CD4-positive, alpha-beta memory T cell (primary cell): ENCODE results near the gene NEO1. TPM values are rescaled to one million over a fixed set of nuclear protein-coding genes. Genes with fewer than 3 reads are reported as not detected.

ENCODE experiments used
- CTCF ChIA-PET: fragments of 350-600 bp; sonication (Branson Sonifier 250); formaldehyde crosslinking; loops from one replicate; lab custom pipeline; 2021; ENCODE audit warnings: inconsistent platforms; ENCODE audit not compliant: partially characterized antibody; lab: Charles Lee
- POLR2A ChIA-PET: fragments of 350-600 bp; sonication (Branson Sonifier 250); formaldehyde crosslinking; loops from one replicate; lab custom pipeline; 2021; ENCODE audit not compliant: partially characterized antibody; lab: Charles Lee
- DNase-seq, 5 donors: peaks; one replicate each; pipeline versions ENCODE4 v3.0.0 to v3.0.0-alpha.2; 2020 to 2022; ENCODE audit warnings: mixed read lengths in 1 of 5
- H3K27ac ChIP-seq: one replicate; pipeline ENCODE4 v1.7.0; 2013; ENCODE audit warnings: low read depth, low read length
- H3K27me3 ChIP-seq: 2 replicates; pipeline ENCODE4 v1.7.0; 2013; ENCODE audit warnings: mild to moderate bottlenecking, low read length, moderate library complexity; ENCODE audit not compliant: insufficient read depth
- H3K36me3 ChIP-seq: 2 replicates; pipeline ENCODE4 v1.7.0; 2013; ENCODE audit warnings: mild to moderate bottlenecking, low read length, moderate library complexity; ENCODE audit not compliant: insufficient read depth
- H3K4me1 ChIP-seq: 2 replicates; pipeline ENCODE4 v1.7.0; 2013; ENCODE audit warnings: mild to moderate bottlenecking, low read length, moderate library complexity; ENCODE audit not compliant: insufficient read depth
- H3K4me3 ChIP-seq, 2 donors: one replicate each; pipeline ENCODE4 v1.7.0; 2013; ENCODE audit warnings: low read length in 2 of 2, mild to moderate bottlenecking in 1 of 2
- H3K9me3 ChIP-seq, 2 donors: one replicate each; pipeline ENCODE4 v1.7.0; 2013; ENCODE audit warnings: low read length in 2 of 2, control low read depth in 1 of 2; ENCODE audit not compliant: control insufficient read depth in 1 of 2
- H3K27ac Mint-ChIP-seq, 7 donors: one replicate each; pipeline ENCODE4 v1.8.0; 2020 to 2021; ENCODE audit warnings: mixed read lengths in 7 of 7, mild to moderate bottlenecking in 6 of 7, inconsistent platforms in 3 of 7, moderate library complexity in 3 of 7
- H3K27me3 Mint-ChIP-seq, 2 donors: one replicate each; pipeline ENCODE4 v1.8.0; 2020 to 2021; ENCODE audit warnings: mixed read lengths in 2 of 2
- H3K36me3 Mint-ChIP-seq, 2 donors: one replicate each; pipeline ENCODE4 v1.8.0; 2020 to 2021; ENCODE audit warnings: mixed read lengths in 2 of 2, inconsistent platforms in 1 of 2, mild to moderate bottlenecking in 1 of 2
- H3K4me1 Mint-ChIP-seq, 4 donors: one replicate each; pipeline ENCODE4 v1.8.0; 2020 to 2021; ENCODE audit warnings: mixed read lengths in 4 of 4, mild to moderate bottlenecking in 1 of 4
- H3K4me3 Mint-ChIP-seq, 8 donors: one replicate each; pipeline ENCODE4 v1.8.0; 2020 to 2021; ENCODE audit warnings: mixed read lengths in 8 of 8, mild to moderate bottlenecking in 7 of 8, moderate library complexity in 6 of 8, inconsistent platforms in 3 of 8
- H3K9me3 Mint-ChIP-seq, 8 donors: one replicate each; pipeline ENCODE4 v1.8.0; 2020 to 2021; ENCODE audit warnings: mixed read lengths in 8 of 8, mild to moderate bottlenecking in 5 of 8, inconsistent platforms in 3 of 8, moderate library complexity in 1 of 8
- intact Hi-C: fragments of 100-400 bp; cut with micrococcal nuclease; formaldehyde crosslinking; loops from one replicate; pipeline ENCODE4 v1.15.1; 2023
- polyA plus RNA-seq, 2 donors: library from polyadenylated mRNA; unstranded; fragments of 300-500 nt; fragmentation: Illumina TruSeq; gene quantifications; one replicate each; pipeline ENCODE4 v1.2.3, GENCODE V29; 2021
- total RNA-seq, 2 experiments: library from RNA; stranded (reverse); gene quantifications; one replicate each; pipeline ENCODE4 v1.2.3, GENCODE V29; 2021

Gene NEO1
- total and polyA plus RNA-seq, 4 experiments from 2014 or later, result 1.9 to 15.7 (median 9.3) TPM

DNA sequence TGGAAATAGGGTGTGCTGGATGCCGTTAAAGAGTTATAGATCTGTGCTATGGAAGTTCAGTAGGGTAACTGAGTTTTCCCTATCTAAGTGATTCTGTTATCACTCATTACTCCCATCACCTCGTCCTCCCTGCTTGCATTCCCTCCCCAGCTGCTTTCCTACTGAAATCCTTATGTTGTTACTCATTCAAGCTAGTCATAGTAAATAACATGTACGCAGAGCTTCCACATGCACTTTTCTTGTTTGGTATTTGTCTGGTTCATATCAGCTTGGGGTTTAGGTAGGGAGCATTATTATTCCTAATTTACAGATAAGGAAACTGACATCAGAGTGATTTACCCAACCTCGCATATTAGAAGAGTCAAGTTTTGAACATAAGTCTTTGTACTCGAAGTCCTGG, 181.4 kb downstream of the NEO1 start:
- POLR2A ChIA-PET, result no interaction called here
- no peak overlapping the region for H3K4me3 ChIP-seq
- no peaks in the 10 kb centered on the region for H3K27me3 ChIP-seq
- no peaks in the 10 kb centered on the region for H3K36me3 ChIP-seq
- Mint-ChIP-seq H3K4me3 (no peak overlapping the region), H3K4me1 (no peaks in the 10 kb centered on the region), H3K36me3 (peaks cover 10 to 12% of the 10 kb centered on the region in 2 donors), H3K27me3 (no peaks in the 10 kb centered on the region), H3K9me3 (peaks cover 0 to 7% (median 2%) of the 10 kb centered on the region in 8 donors), H3K27ac (peak overlapping the region in 1 of 7 donors; percentile 19)
- intact Hi-C loops, result no loop called here
- CTCF ChIA-PET, result interaction anchor here (1.4 kb wide), 1 partner anchor 39 kb away, joined by 3 read pairs; no protein-coding TSS in a partner anchor
- H3K9me3 ChIP-seq, result no peaks in the 10 kb centered on the region
- H3K27ac ChIP-seq, result no peak overlapping the region
- DNase-seq, result no peak
- H3K4me1 ChIP-seq, result no peaks in the 10 kb centered on the region

DNA sequence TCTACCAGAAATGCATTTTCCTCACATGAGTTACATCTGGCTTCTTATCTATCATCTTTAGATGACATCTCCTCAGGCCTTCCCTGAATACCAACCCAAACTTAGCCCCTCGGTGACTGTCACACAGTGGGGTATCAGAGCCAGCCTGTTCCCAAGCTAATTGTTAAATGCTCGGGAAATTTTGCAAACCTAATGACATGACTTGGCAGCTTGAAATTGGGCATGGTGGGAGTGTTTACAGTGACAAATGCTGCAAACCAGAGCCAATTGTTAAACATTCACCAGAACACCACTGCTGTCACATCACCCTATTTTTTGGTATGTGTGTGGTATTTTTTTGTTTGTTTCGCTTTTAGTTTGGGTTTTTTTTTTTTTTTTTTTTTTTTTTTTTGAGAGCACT, 185.6 kb downstream of the NEO1 start:
- Mint-ChIP-seq H3K27me3 (no peaks in the 10 kb centered on the region), H3K9me3 (no peaks in the 10 kb centered on the region), H3K4me3 (no peak overlapping the region), H3K4me1 (no peaks in the 10 kb centered on the region), H3K27ac (peak overlapping the region in 1 of 7 donors; percentile 57), H3K36me3 (peaks cover 0 to 3% of the 10 kb centered on the region in 2 donors)
- H3K4me1 ChIP-seq, result no peaks in the 10 kb centered on the region
- no peak overlapping the region for H3K4me3 ChIP-seq
- H3K36me3 ChIP-seq, result no peaks in the 10 kb centered on the region
- POLR2A ChIA-PET, result no interaction called here
- no peaks in the 10 kb centered on the region for H3K27me3 ChIP-seq
- no peak overlapping the region for H3K27ac ChIP-seq
- intact Hi-C loops, result no loop called here
- no peaks in the 10 kb centered on the region for H3K9me3 ChIP-seq
- DNase-seq, result no peak
- CTCF ChIA-PET, result interaction anchor here (0.7 to 1.6 kb wide), 4 partner anchors 8 to 462 kb away, joined by 3 to 4 read pairs (median 4); no protein-coding TSS in a partner anchor

DNA sequence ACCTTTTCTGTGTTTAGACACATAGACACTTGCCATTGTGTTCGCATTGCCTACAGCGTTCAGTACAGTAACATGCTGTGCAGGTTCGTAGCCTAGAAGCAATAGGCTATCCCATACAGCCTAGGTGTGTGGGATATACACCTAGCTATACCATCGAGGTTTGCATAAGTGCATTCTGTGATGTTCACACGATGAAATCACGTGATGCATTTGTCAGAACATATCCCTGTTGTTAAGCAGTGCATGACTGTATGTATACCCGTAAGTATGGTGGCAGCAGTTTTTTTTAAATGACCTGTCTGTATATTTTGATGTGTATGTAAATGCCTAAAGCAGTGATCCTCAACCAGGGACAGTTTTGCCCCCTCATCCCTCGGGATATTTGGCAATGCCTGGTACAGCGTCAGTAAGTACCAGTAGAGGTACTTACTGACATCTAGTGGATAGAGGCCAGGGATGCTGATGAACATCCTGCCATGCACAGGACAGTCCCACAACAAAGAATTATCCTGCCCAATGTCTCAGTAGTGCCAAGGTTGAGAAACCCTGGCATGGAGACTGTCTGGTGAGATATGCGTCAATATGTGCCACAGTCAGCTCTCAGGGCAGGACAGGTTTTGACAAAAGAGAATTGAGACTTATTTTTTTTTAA, 187.4 kb downstream of the NEO1 start:
- Histone ChIP-seq H3K4me1 (no peaks in the 10 kb centered on the region), H3K27me3 (no peaks in the 10 kb centered on the region), H3K4me3 (no peak overlapping the region), H3K27ac (no peak overlapping the region), H3K9me3 (no peaks in the 10 kb centered on the region), H3K36me3 (no peaks in the 10 kb centered on the region)
- Mint-ChIP-seq H3K9me3 (no peaks in the 10 kb centered on the region), H3K4me1 (no peaks in the 10 kb centered on the region), H3K4me3 (no peak overlapping the region), H3K27me3 (no peaks in the 10 kb centered on the region), H3K36me3 (peaks cover 3 to 7% of the 10 kb centered on the region in 2 donors), H3K27ac (peak overlapping the region in 3 of 7 donors; percentile 44 to 64 (median 54))
- ChIA-PET POLR2A (no interaction called here), CTCF (interaction anchor here (0.7 to 4.6 kb wide), 4 partner anchors 12 to 460 kb away, joined by 3 to 54 read pairs (median 4); no protein-coding TSS in a partner anchor)
- intact Hi-C loops, result loop anchor here (2.0 to 5.0 kb wide), 2 partner anchors 25 to 187 kb away; partner anchors contain the start of gene NEO1
- no peak for DNase-seq

DNA sequence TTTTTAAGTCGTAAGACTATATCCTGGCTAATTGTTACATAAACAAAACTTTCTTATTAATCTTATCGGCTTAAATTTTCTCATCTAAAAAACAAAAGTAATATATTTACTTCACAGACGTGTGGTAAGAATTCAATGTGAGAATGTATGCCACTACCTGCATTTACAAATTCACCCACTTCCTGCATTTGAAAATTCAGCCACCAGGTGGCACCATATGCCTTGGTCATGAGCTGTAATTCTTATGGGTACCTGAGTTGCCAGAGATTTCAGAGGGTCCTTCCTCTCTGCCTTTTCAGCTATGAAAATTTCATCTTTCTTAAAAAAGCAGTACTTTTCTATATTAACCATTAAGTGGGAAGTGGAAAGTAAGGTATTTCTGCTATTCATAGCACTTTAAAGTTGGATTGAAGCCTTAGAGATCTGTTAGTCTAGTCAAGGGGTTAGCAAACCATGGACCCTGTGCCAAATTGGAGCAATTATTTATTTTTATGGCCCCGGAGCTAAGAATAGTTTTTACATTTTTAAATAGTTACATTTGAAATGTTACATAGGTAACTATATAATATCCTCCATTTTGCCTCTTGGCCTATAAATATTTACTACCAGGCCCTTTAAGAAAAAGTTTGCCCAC, 188.7 kb downstream of the NEO1 start:
- Histone ChIP-seq H3K27me3 (no peaks in the 10 kb centered on the region), H3K9me3 (no peaks in the 10 kb centered on the region), H3K36me3 (no peaks in the 10 kb centered on the region), H3K27ac (no peak overlapping the region), H3K4me1 (no peaks in the 10 kb centered on the region), H3K4me3 (no peak overlapping the region)
- DNase-seq, result peak; percentile 56 to 72 (median 67)
- H3K4me3 Mint-ChIP-seq, result no peak overlapping the region
- no peaks in the 10 kb centered on the region for H3K9me3 Mint-ChIP-seq
- POLR2A ChIA-PET, result no interaction called here
- no peak overlapping the region for H3K27ac Mint-ChIP-seq
- peaks cover 7 to 8% of the 10 kb centered on the region in 2 donors for H3K36me3 Mint-ChIP-seq
- no peaks in the 10 kb centered on the region for H3K27me3 Mint-ChIP-seq
- H3K4me1 Mint-ChIP-seq, result no peaks in the 10 kb centered on the region
- CTCF ChIA-PET, result interaction anchor here (0.7 to 12.3 kb wide), 23 partner anchors 8 to 1239 kb away, joined by 3 to 91 read pairs (median 4); no protein-coding TSS in a partner anchor
- intact Hi-C loops, result loop anchor here (1.0 to 5.0 kb wide), 5 partner anchors 24 to 395 kb away; partner anchors contain the start of gene NEO1

DNA sequence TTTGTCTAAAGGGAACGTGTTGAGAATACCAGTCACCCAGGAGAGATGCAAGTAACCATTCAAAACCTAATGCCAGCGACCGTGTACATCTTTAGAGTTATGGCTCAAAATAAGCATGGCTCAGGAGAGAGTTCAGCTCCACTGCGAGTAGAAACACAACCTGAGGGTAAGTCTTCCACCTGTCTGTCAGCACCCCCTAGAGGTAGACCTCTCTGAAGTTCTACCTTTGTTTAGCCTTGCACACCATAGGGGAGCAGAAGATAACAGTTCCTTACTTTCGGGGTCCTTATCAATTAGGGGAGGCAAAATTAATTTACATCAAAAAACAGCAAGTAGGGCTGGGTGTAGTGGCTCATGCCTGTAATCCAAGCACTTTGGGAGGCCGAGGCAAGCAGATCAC, 192.1 kb downstream of the NEO1 start:
- Mint-ChIP-seq H3K27ac (no peak overlapping the region), H3K4me1 (no peaks in the 10 kb centered on the region), H3K27me3 (no peaks in the 10 kb centered on the region), H3K36me3 (peaks cover 10 to 21% of the 10 kb centered on the region in 2 donors), H3K4me3 (no peak overlapping the region), H3K9me3 (no peaks in the 10 kb centered on the region)
- intact Hi-C loops, result loop anchor here (5.0 kb wide), 1 partner anchor 192 kb away; the partner anchor contains the start of gene NEO1
- no peaks in the 10 kb centered on the region for H3K4me1 ChIP-seq
- H3K9me3 ChIP-seq, result no peaks in the 10 kb centered on the region
- POLR2A ChIA-PET, result no interaction called here
- no peak overlapping the region for H3K4me3 ChIP-seq
- no peak overlapping the region for H3K27ac ChIP-seq
- H3K36me3 ChIP-seq, result no peaks in the 10 kb centered on the region
- DNase-seq, result peak in 3 of 5 donors; percentile 14 to 32 (median 16)
- CTCF ChIA-PET, result interaction anchor here (1.2 to 12.3 kb wide), 3 partner anchors 20 to 522 kb away, joined by 4 to 91 read pairs (median 54); no protein-coding TSS in a partner anchor
- no peaks in the 10 kb centered on the region for H3K27me3 ChIP-seq

DNA sequence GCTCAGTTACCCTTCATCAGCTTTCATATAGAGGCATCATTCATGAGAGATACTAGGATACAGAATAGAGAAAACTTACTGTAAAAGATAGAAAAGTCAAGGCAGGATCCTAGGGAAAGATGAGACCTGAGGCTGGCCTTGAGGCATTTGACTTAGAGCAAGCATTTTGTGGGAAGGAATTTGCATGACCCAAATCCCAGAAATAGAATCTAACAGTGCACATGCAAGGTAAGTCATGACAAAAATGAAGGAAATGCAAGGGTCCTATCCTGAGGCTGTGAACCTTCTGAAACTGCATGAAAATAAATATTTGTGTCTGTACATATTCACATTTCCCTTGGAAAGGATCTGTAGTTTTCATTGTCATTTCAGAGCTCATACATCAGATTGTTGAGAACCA, 194.2 kb downstream of the NEO1 start:
- CTCF ChIA-PET, result interaction anchor here (0.8 to 12.3 kb wide), 4 partner anchors 9 to 191 kb away, joined by 3 to 91 read pairs (median 10); no protein-coding TSS in a partner anchor
- Histone ChIP-seq H3K9me3 (no peaks in the 10 kb centered on the region), H3K36me3 (no peaks in the 10 kb centered on the region), H3K4me1 (no peaks in the 10 kb centered on the region), H3K27me3 (no peaks in the 10 kb centered on the region), H3K4me3 (no peak overlapping the region), H3K27ac (no peak overlapping the region)
- H3K4me1 Mint-ChIP-seq, result no peaks in the 10 kb centered on the region
- H3K9me3 Mint-ChIP-seq, result no peaks in the 10 kb centered on the region
- no peaks in the 10 kb centered on the region for H3K27me3 Mint-ChIP-seq
- no peak for DNase-seq
- POLR2A ChIA-PET, result no interaction called here
- intact Hi-C loops, result no loop called here
- peaks cover 14 to 24% of the 10 kb centered on the region in 2 donors for H3K36me3 Mint-ChIP-seq
- no peak overlapping the region for H3K27ac Mint-ChIP-seq
- H3K4me3 Mint-ChIP-seq, result no peak overlapping the region

DNA sequence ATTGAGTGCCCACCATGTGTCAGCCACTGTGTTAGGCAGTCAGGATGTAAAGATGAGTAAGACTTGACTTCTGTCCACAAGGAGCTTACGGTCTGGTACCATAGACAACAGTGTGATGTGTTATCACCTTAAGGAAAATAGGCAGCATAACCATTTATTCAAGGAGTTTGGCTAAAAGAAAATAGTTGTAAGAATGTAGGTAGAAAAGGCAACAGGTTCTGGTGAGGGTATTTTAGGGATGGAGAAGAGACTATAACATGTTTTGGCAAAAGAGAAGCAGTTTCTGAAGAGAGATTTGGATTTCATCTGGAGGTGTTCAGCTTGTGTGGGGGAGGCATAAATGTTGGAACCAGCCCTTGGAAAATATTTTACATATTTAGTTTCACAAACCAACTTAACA, 194.6 kb downstream of the NEO1 start:
- H3K27ac Mint-ChIP-seq, result no peak overlapping the region
- ChIA-PET POLR2A (no interaction called here), CTCF (interaction anchor here (0.9 to 12.3 kb wide), 4 partner anchors 9 to 27 kb away, joined by 3 to 91 read pairs (median 10); no protein-coding TSS in a partner anchor)
- intact Hi-C loops, result no loop called here
- no peaks in the 10 kb centered on the region for H3K9me3 Mint-ChIP-seq
- no peaks in the 10 kb centered on the region for H3K27me3 Mint-ChIP-seq
- no peaks in the 10 kb centered on the region for H3K9me3 ChIP-seq
- no peaks in the 10 kb centered on the region for H3K36me3 ChIP-seq
- no peaks in the 10 kb centered on the region for H3K27me3 ChIP-seq
- no peak overlapping the region for H3K4me3 ChIP-seq
- H3K4me1 ChIP-seq, result no peaks in the 10 kb centered on the region
- H3K4me3 Mint-ChIP-seq, result no peak overlapping the region
- no peaks in the 10 kb centered on the region for H3K4me1 Mint-ChIP-seq
- no peak for DNase-seq
- H3K27ac ChIP-seq, result no peak overlapping the region
- peaks cover 17 to 24% of the 10 kb centered on the region in 2 donors for H3K36me3 Mint-ChIP-seq
